NCI-H69 (cell line): ENCODE data around the gene TRIOBP.
"Not testable (repeated sequence)": the region's sequence is repeated elsewhere in the genome, so short reads cannot be mapped to it uniquely, and the experiment has no call there.

Experiments
- DNase-seq: peaks from one replicate; lab custom pipeline; 2025; lab: John Stamatoyannopoulos, UW

TRIOBP gene

DNA sequence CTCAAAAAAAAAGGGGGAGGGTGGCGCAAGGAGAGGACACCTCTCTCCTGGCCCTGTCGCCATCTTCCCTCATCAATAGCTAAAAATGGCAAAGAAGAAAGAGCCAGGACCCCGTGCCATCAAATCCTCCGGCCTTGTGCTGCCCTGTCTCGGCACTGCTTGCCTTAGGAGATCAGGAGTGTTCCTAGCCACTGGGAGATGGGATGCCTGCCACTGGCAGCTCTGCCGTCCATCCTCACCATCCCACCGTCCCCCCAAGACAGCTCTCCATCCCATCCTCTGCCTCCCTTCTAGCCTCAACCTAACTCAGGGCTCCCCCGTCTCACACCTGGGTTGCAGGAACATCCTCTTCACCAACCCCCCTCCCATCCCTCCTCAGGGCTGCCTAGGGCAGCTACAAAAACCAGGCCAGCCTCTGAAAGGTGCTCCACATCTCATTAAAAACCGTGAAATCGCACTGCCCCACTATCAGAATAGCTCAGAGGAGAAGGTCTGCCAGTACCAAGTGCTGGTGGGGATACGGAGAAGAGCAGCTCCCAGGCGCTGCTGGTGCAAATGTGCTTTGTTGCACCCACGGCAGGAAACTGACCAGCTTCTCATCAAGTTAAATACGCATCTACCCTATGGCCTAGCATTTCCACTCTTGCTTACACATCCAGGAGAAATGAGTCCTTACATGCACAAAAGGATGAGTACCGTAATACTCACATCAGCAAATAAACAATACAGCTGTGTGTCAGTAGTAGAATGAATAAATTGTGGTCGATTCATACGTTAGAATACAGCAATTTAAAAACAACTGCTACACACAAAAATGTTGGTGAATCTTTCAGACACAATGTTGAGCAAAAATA is 79.2 kb downstream of the TRIOBP start:
- DNase-seq: no peak

- DNase-seq: no peak
These were observed 79.8 kb downstream of the TRIOBP start for GRCh38 chr22:37776639-37777005.

GRCh38 chr22:37777122-37777687 is 80.4 kb downstream of the TRIOBP start:
- peak; percentile 86 for DNase-seq

DNA sequence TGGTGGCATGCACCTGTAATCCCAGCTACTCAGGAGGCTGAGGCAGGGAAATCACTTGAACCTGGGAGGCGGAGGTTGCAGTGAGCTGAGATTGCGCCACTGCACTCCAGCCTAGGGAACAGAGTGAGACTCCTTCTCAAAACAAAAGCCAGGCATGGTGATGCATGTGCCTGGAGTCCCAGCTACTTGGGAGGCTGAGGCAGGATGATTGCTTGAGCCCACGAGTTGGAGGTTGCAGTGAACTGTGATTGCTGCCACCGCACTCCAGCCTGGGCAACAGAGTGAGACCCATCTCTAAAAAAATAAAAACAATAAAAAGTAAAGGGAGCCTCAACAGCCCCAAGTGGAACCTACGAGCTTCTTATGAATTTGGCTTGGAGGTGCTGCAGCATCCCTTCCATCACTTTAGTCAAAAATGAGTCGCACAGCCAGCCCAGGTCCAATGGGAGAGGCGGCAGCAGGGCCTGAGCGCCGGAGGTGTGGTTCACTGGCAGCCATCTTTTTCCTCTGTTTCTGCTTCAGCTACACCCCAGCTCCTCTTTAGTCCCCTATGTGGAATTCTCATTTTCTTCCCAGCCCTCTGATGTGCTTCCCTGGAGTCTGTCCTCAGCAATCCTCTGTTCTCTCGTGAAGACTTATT is 81.6 kb downstream of the TRIOBP start:
- no peak for DNase-seq

DNA sequence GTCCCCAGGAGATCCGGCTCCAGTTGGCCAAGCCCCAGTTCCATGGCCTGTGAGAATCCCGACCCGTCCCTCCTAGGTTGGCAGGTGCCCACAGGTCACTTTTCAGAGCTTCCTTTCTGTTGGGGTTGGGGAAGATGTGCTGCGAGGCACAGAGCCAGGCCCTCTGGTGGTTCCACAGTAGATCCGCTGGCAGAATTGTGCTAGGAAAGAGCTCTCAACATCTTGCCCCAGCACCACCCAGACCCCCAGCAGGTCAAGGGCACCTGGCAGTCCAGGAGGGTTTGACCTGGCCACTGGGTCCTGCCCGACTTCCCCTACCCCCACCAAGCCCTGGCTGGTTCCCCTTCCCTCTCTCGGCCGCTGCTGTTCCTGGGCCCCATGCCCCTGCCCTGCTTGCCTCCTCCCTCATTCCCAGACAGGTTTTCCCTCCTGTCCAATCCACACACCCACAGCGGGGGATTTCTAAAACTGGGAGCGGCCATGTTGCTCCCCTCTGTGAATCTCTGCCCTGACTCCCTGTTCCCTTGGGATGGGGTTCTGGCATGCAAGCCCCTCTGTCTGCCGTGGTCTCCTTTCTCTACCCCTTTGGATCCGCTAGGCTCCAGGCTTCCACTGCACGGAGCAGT is 84.7 kb downstream of the TRIOBP start:
- DNase-seq: no peak

GRCh38 chr22:37782340-37783168 is 85.7 kb downstream of the TRIOBP start:
- no peak for DNase-seq

GRCh38 chr22:37784829-37785495 is 88.1 kb downstream of the TRIOBP start:
- DNase-seq: peak; percentile 81

- DNase-seq: no peak
These were observed 93.4 kb downstream of the TRIOBP start for GRCh38 chr22:37790234-37790633.

DNA sequence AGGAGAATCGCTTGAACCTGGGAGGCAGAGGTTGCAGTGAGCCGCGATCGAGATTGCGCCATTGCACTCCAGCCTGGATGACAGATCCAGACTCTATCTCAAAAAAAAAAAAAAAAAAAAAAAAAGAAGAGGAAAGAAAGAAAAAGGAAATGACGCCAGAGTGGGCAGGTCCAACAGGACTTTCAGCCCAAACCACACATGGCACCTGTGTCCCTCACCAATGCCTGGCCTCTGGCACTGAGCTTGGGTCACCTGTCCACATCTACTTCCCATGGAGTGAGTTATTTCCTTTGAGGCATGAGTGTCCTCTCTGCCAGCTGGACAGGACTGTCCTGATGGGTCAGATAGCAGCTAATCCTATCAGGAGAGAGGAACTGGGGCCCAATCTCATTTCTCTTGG is 95.6 kb downstream of the TRIOBP start:
- no peak for DNase-seq

DNA sequence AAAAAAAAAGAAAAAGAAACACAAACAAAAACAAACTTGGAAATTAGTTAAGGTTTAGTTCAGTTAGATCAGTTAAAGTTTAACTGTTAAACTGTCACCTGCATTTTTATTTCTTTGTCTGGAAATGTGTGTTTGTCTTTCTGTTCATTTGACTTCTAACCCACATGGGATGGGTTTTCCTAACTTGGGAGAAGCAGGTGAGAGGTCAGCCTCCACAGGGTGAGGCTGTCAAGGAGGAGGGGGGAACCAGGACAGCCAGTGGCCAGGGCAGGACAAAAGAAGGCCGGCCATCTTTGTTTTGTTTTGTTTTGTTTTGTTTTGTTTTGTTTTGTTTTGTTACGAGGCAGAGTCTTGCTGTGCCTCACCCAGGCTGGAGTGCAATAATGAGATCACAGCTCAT is 97.5 kb downstream of the TRIOBP start:
- DNase-seq: no peak

- no peak for DNase-seq
These were observed 99.2 kb downstream of the TRIOBP start for GRCh38 chr22:37796079-37796478.

DNA sequence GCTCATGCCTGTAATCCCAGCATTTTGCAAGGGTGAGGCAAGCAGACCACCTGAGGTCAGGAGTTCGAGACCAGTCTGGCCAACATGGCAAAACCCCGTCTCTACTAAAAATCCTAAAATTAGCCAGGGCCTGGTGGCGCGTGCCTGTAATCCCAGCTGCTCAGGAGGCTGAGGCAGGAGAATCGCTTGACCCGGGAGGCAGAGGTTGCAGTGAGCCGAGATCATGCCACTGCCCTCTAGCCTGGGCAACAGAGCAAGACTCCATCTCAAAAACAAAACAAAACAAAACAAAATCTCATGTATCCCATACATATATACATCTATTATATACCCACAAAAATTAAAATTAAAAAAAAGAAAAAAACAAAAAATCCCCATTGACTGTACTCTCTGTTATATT is 100.4 kb downstream of the TRIOBP start:
- not testable (repeated sequence) for DNase-seq

DNA sequence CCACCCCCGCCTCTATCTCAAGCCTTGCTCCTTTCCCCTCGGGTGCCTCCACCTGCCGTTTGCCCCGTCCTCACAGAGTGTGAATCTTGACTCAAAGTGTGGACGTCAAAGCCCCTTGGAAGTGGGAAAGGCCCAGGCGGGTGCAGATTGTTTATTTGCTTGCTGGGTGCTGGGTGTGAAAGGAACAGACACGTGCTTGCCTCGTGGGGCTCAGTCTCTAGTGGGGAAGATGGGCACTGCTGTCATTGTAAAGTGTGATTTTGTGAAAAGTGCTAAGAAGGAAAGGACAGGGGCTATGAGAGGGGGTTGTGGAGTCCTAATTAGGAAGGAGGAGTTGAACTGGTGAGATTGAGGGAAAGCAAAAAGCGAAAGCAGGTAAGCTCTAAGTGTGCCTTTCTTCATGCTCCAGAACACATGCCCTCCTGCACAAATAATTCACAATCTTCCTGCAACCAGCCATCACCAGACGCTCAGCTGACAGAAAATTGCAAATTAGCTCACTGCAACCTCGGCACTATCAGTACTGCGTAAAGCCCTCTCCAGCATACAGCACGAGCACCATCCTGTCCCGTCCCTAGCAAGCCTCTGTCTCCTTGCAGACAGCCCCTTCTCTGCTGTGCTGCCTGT is 101.1 kb downstream of the TRIOBP start:
- no peak for DNase-seq

DNA sequence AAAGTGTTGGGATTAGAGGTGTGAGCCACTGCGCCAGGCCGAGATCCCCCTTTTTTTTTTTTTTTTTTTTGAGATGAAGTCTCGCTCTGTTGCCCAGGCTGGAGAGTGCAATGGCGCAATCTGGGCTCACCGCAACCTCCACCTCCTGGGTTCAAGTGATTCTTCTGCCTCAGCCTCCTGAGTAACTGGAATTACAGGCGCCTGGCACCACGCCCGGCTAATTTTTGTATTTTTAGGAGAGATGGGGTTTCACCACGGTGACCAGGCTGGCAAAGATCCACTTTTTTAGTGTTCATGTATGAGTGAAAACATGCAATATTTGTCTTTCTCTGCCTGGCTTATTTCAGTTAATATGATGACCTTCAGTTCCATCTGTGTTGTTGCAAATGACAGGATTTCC is 103.1 kb downstream of the TRIOBP start:
- DNase-seq: peak; percentile 25

- peak; percentile 61 for DNase-seq
These were observed 105.1 kb downstream of the TRIOBP start for GRCh38 chr22:37801946-37802309.

DNA sequence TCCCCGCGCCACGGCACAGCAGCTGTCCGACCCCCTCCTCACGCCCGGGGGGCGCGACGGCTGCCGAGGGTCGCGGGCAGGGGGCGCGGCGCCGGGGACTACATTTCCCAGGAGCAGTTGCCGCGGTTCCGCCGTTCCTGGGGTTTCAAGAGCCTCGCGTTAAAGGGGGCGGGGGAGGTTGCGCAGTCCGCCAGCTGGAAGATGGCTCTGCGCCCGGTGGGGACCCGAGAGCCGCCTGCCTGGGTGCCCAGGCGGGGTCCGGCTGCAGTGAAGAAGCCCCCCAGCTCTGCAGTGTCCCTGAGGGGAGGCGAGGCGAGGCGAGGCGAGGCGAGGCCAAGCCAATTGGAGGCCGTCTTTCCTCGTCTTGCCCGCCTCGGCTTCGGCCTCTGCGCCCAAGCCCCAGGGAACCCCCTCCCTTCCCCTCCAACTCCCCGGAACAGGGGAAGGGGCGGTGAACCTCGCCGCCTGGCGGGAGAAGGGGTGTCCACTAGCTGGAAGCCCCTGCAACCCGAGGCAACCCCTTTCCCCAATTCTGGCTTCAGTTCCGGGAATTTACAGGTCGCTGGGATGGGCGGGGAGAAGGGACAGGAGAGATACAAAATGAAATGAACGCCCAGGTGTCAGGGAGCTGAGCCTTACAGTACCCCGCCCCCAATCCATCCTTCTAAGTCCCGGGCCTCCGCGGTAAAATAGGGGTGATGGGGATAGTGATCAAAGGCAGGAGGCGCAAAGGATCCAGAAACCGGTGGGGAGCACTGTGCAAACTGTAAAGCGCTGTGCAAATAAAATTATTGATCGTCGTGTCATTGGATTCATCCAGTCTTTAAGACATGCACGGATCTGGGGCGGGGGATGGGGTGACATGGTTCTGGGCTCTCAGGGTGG is 105.7 kb downstream of the TRIOBP start:
- peak; percentile 84 for DNase-seq

- peak; percentile 90 for DNase-seq
These were observed 106.4 kb downstream of the TRIOBP start for GRCh38 chr22:37803195-37803638.

- peak; percentile 90 for DNase-seq
These were observed 106.9 kb downstream of the TRIOBP start for GRCh38 chr22:37803639-37804351.

DNA sequence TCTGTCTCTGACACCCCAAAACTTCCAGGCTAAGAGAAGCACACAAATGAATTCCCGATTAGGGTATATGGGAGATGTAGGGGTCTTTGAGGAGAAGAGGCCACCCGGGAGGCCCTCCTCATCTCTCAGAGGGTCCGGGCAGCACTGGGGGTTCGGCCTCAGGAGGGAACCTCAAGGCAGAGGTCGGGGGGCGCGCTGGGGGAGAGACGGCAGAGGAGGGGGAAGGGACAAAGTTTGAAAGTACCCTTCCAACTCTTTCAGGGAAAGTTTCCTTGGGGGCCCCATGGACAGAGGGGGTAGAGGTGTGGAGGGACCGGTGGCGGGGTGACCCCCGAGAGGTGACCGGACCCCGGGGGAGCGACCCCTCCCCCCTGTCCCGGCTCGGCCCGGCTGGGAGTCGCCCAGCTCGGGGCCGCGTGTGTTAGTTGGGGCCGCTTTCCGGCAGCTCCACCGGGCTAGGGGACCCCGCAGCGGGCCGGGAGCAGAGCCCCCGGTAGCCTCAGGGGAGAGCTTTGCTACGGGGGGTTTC is 107.6 kb downstream of the TRIOBP start:
- peak; percentile 49 for DNase-seq
